Right renal cortex interstitium (tissue), 3 donors: ENCODE measurements around the gene NPDC1. TPM values are rescaled to one million over a fixed set of nuclear protein-coding genes. Genes with fewer than 3 reads are reported as not detected.
"Not testable (repeated sequence)": the region's sequence is repeated elsewhere in the genome, so short reads cannot be mapped to it uniquely, and the experiment has no call there.

Experiments
- DNase-seq, 3 donors: peaks; one replicate each; pipeline ENCODE4 v3.0.0-alpha.2; 2013; ENCODE audit warnings: low read depth in 3 of 3, low spot score in 2 of 3
- polyA plus RNA-seq, 3 donors: library from polyadenylated mRNA; unstranded; fragments of 120-200 nt; gene quantifications; one replicate each; pipeline ENCODE4 v1.2.1, GENCODE V29; 2013; ENCODE audit not compliant: insufficient read length in 3 of 3

Gene NPDC1
- polyA plus RNA-seq, 3 donors, result 16.3 to 20.1 (median 18.7) TPM

GRCh38 chr9:137014776-137015539, 31.0 kb downstream of the NPDC1 start:
- no peak for DNase-seq

DNA sequence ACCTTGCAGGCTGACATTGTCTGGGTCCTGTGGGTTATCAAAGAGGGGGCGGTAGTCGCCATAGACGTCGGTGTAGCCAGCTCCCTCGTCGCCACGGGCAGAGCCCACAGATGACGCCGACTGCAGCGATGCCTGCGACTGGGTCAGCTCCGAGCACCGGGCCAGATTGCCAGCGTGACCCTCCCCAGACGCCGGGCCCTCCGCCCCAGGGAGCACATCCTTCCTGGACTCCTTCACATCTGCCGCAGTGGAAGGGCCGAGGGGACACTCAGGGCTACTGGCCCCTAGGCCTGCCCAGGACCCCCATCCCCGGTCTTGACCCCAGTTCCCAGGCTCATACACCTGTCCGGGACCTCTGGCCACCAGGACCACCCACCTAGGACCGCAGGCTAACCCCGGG, 31.8 kb downstream of the NPDC1 start:
- no peak for DNase-seq

- no peak for DNase-seq
Measured at GRCh38 chr9:137013571-137013940, 32.4 kb downstream of the NPDC1 start.

DNA sequence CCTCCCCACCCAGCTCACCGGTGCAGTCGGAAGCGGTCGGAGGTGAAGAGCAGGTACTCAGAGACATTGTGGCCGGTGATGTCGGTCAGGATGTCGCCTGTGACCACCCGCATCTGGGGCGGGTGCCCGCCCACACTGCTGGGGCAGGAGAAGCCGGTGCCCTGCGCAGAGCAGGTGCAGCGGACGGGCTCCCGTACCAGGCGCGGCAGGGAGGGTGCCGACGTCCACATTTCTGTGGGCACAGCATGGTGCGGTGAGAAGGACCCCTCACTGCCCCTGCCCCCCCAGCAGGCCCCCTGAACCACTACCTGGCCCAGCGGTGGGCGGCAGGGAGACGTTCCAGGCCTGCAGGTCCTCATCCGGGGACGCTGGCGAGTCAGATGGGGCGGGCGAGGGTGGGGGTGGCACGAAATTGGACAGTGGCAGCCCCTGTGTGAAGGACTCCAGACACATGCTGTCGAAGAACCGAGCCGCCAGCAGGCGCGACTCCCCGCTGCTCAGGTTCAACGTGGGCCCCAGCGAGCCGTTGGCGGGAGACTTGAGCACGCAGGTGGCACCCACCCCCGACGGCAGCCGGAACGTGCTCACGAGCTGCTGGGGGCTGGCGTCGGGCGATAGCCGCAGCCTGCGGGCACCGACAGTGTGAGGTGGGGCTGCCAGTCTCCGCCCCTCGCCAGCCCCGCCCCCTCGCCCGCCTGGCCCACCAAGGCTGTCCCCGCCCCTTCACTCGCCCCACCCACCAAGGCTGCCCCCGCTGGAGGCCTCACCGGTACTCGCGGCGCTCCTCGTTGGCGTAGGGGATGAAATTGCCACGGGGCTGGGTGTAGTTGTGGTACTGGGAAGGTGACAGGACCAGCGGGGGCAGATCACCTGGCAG, 33.0 kb downstream of the NPDC1 start:
- no peak for DNase-seq

- no peak for DNase-seq
Measured at GRCh38 chr9:137011907-137012675, 33.9 kb downstream of the NPDC1 start.

- no peak for DNase-seq
Measured at GRCh38 chr9:137011156-137011555, 34.8 kb downstream of the NPDC1 start.

- no peak for DNase-seq
Measured at GRCh38 chr9:137009938-137010732, 35.8 kb downstream of the NPDC1 start.

DNA sequence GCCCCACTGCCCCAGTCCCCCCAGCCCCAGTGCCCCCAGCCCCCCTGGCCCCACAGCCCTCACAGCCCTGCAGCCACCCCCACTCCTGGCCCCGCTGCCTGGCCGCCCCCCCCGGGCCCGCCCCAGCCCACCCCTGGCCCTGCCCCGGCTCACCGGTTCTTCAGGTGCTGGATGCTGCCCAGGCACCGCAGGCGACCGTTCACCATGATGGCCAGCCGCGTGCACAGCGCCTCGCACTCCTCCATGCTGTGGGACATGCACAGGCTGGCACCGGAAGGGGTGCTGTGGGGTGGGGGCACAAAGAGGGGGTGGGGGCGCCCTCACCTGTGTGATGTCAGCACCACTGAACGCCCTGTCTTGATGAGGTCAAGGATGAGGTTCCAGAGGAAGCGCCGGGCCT, 36.8 kb downstream of the NPDC1 start:
- DNase-seq, result no peak

GRCh38 chr9:137008312-137008711, 37.7 kb downstream of the NPDC1 start:
- DNase-seq, result no peak

- no peak for DNase-seq
Measured at GRCh38 chr9:137007816-137008270, 38.1 kb downstream of the NPDC1 start.

DNA sequence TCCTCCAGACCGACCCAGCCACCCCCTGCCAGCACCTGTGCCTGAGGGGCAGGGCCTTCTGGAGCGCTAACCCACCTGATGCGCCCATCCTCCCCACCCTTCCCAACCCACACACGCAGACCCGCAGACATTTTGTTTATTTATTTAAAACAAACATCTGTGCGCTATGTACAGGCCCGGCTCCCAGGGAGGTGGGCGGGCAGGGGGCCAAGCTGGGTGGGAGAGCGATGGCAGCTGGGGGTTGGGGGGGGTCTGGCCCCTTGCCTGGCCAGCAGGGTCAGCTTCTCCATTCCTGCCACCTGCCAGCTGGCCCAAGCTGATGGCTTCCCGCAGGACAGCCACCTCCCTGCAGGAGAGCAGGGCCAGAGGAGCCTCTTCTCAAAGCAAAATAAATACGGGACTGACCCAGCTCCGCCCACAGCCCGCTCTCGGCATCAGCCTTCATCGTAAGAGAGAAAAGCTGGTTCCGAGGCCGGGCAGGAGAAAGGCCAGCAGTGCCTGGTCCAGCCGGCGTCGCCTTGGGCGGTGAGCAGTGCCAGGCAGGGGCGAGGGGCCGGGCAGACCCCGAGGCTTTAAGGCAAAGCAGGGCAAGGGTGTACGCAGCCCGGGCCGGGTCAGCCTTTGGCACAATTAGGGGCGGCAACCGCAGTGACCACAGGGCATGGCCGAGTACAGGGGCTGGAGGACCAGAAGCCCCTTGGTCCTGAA, 38.7 kb downstream of the NPDC1 start:
- DNase-seq, result no peak

- DNase-seq, result no peak
Measured at GRCh38 chr9:137006116-137007003, 39.6 kb downstream of the NPDC1 start.

GRCh38 chr9:137004285-137004684, 41.7 kb downstream of the NPDC1 start:
- not testable (repeated sequence) for DNase-seq

DNA sequence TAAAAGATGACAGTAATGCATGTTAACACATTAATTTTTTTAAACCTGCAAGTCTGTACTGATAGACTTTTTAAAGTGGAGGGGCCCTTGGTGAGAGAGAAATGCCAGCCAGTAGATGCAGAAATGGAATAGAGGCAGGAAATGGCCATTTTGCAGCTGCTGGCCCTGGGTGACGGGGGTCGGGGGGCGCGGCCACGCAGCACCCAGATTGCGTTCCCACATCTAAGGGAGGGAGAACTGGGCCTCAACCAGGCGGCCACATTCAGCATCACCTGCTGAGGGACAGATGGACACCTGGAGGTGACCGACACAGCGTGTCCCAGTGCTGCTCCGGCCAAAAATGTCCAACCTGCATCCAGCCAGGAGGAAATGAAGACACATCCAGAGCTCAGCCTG, 43.3 kb downstream of the NPDC1 start:
- no peak for DNase-seq

GRCh38 chr9:137001857-137002645, 43.9 kb downstream of the NPDC1 start:
- no peak for DNase-seq

DNA sequence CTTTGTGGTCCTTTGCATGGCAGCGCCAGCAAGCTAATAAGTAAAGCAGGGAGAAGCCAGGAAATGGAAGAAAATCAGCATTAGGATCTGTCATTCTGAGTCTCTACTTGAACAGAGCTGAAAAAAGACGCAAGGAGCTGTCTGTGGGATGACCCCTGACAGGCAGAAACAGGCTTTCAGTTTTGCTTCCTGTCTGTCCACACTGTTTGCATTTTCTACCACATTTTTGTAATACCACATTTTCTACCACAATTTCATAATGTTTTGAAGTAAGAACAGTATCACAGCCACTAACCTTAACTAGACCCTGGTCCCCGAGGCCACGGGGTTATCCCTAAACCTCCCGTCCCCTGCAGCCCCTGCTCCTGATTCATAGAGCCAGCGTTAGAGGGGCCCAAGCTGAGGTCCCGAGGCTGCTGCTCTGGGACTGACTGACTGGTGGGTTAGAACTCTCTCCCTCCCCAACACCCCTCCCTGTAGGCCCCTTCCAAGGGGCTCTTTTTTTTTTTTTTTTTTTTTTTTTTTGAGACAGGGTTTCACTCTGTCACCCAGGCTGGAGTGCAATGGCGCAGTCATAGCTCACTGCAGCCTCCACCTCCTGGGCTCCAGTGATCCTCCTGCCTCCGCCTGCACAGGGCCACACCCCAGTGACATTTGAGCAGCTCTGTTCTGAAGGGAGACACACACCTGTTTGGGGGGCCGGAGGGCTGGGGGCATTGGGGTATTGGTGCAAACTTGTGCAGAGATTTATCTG, 45.6 kb downstream of the NPDC1 start:
- no peak for DNase-seq

- no peak for DNase-seq
Measured at GRCh38 chr9:136997830-136998234, 48.1 kb downstream of the NPDC1 start.
